K562 (cell line): ENCODE data around the gene NACC1. TPM values are rescaled to one million over a fixed set of nuclear protein-coding genes. Genes with fewer than 3 reads are reported as not detected.

Experiments used
- C11orf30 ChIP-seq: fragments of 450-650 bp; IDR thresholded peaks from 2 replicates; pipeline ENCODE4 v1.6.1; 2016; ENCODE audit warnings: low read depth, mild to moderate bottlenecking
- DACH1 ChIP-seq: fragments of 450-650 bp; IDR thresholded peaks from 2 replicates; pipeline ENCODE4 v1.6.1; 2018; ENCODE audit not compliant: partially characterized antibody
- E2F5 ChIP-seq: sonication (generic); formaldehyde crosslinking; IDR thresholded peaks from 2 replicates; pipeline ENCODE4 v1.8.0; 2022; ENCODE audit warnings: mild to moderate bottlenecking, missing genetic modification reagents
- GABPB1 ChIP-seq: sonication (generic); formaldehyde crosslinking; IDR thresholded peaks from 2 replicates; pipeline ENCODE4 v1.8.0; 2022; ENCODE audit warnings: mild to moderate bottlenecking, missing genetic modification reagents
- ILK ChIP-seq: fragments of 450-650 bp; IDR thresholded peaks from 2 replicates; pipeline ENCODE4 v1.6.1; 2016; ENCODE audit warnings: missing genetic modification characterization, low read depth, mild to moderate bottlenecking, missing compliant biosample characterization, moderate library complexity, borderline replicate concordance
- KLF1 ChIP-seq: fragments of 450-650 bp; IDR thresholded peaks from 2 replicates; pipeline ENCODE4 v1.6.1; 2016; ENCODE audit warnings: missing genetic modification characterization, missing compliant biosample characterization
- NCOR1 ChIP-seq: fragments of 450-650 bp; IDR thresholded peaks from 2 replicates; pipeline ENCODE4 v1.6.1; 2016; ENCODE audit warnings: mild to moderate bottlenecking, moderate library complexity
- NFYB ChIP-seq: IDR thresholded peaks from 2 replicates; pipeline ENCODE4 v1.6.1; 2011; ENCODE audit warnings: mild to moderate bottlenecking, moderate library complexity; ENCODE audit not compliant: insufficient read length; ENCODE audit errors: extremely low read depth
- POU5F1 ChIP-seq: fragments of 150-350 bp; IDR thresholded peaks from 2 replicates; pipeline ENCODE4 v1.6.1; 2014; ENCODE audit warnings: borderline replicate concordance, low read length, low read depth, mild to moderate bottlenecking; ENCODE audit not compliant: partially characterized antibody
- RB1 ChIP-seq: fragments of 450-650 bp; IDR thresholded peaks from 2 replicates; pipeline ENCODE4 v1.6.1; 2017; ENCODE audit warnings: low read depth, mild to moderate bottlenecking
- RBM39 ChIP-seq: fragments of 200-400 bp; formaldehyde crosslinking; optimal IDR thresholded peaks from 2 replicates; pipeline ENCODE3; 2018; ENCODE audit warnings: low read depth, low read length
- SMARCC2 ChIP-seq: fragments of 450-650 bp; IDR thresholded peaks from 2 replicates; pipeline ENCODE4 v1.6.1; 2017; ENCODE audit warnings: antibody characterized with exemption, moderate library complexity, mild to moderate bottlenecking, low read depth
- SMC3 ChIP-seq: conservative IDR thresholded peaks from 2 replicates; pipeline ENCODE4 v1.6.1; 2011; ENCODE audit warnings: low read depth, low read length, improper control_type of control experiment; ENCODE audit not compliant: insufficient read depth
- SRSF1 ChIP-seq: fragments of 200-400 bp; formaldehyde crosslinking; IDR thresholded peaks from 2 replicates; pipeline ENCODE4 v1.6.1; 2017; ENCODE audit warnings: mild to moderate bottlenecking, low read depth, low read length, moderate library complexity
- SRSF9 ChIP-seq: fragments of 200-400 bp; formaldehyde crosslinking; IDR thresholded peaks from 2 replicates; pipeline ENCODE4 v1.6.1; 2017; ENCODE audit warnings: low read depth, low read length, borderline replicate concordance
- TEAD4 ChIP-seq, 2 experiments: sonication (generic) in 1 of 2; formaldehyde crosslinking in 1 of 2; IDR thresholded peaks; 2 replicates each; pipeline versions ENCODE4 v1.6.1 to v1.8.0; 2012 to 2022; ENCODE audit warnings: borderline replicate concordance in 1 of 2, inconsistent platforms in 1 of 2, low read length in 1 of 2, mild to moderate bottlenecking in 1 of 2, missing genetic modification reagents in 1 of 2
- THRB ChIP-seq: fragments of 450-650 bp; formaldehyde crosslinking; conservative IDR thresholded peaks from 2 replicates; pipeline ENCODE4 v1.4.0; 2022; ENCODE audit warnings: mild to moderate bottlenecking, missing genetic modification characterization
- TSHZ1 ChIP-seq: fragments of 250-450 bp; sonication (Bioruptor Pico); IDR thresholded peaks from 2 replicates; pipeline ENCODE4 v1.4.0; 2020; ENCODE audit warnings: mild to moderate bottlenecking, moderate library complexity
- XRCC5 ChIP-seq: fragments of 200-400 bp; formaldehyde crosslinking; IDR thresholded peaks from 2 replicates; pipeline ENCODE4 v1.6.1; 2017; ENCODE audit warnings: low read depth, mild to moderate bottlenecking, low read length
- ZNF212 ChIP-seq: fragments of 450-650 bp; formaldehyde crosslinking; IDR thresholded peaks from 2 replicates; pipeline ENCODE4 v1.4.0; 2020; ENCODE audit warnings: mild to moderate bottlenecking
- ZNF589 ChIP-seq: fragments of 200-800 bp; sonication (Bioruptor generic); IDR thresholded peaks from 2 replicates; pipeline ENCODE4 v1.6.1; 2016; ENCODE audit warnings: low read depth, missing genetic modification characterization, missing compliant biosample characterization
- ZNF696 ChIP-seq: fragments of 250-450 bp; sonication (Bioruptor Pico); conservative IDR thresholded peaks from 2 replicates; pipeline ENCODE4 v1.4.0; 2020; ENCODE audit warnings: mild to moderate bottlenecking, moderate library complexity
- polyA plus RNA-seq, 8 experiments: library from polyadenylated mRNA; depleted of rRNA in 4 of 8; stranded (reverse) in 5 of 8; unstranded in 3 of 8; fragments of >200 nt; fragmentation: Nextera tagmentation in 2 of 8; fragmentation: Illumina TruSeq in 1 of 8; extraction: Ambion mirVana in 2 of 8; extraction: Trizol in 1 of 8; gene quantifications; 2 replicates each; pipeline versions ENCODE4 v1.2.1 to v1.2.3, GENCODE V29; 2011 to 2014; ENCODE audit warnings: inconsistent platforms in 1 of 8, missing spikeins in 1 of 8
- total RNA-seq, 7 experiments: library from RNA; depleted of rRNA in 6 of 7; stranded (reverse); fragments of >200 nt in 6 of 7; fragmentation: Illumina TruSeq in 2 of 7; extraction: Trizol in 2 of 7; gene quantifications; 2 replicates each; pipeline versions ENCODE4 v1.2.1 to v1.2.3, GENCODE V29; 2011 to 2021; ENCODE audit warnings: low replicate concordance in 1 of 7

NACC1 gene
- total and polyA plus RNA-seq, 9 of the 15 experiments (the other 6 are each of a cell fraction or from before 2014, with no cell fraction given), result 0.04 to 96.6 (median 25.8) TPM

- TF ChIP-seq NFYB (peak; percentile 70), DACH1 (no peak), ZNF212 (CRISPR knock-in tag) (no peak), SRSF1 (no peak), TEAD4 (IDR thresholded peaks at IDR 0.05; ENCODE audit: low read length) (peak; percentile 4; the same call in 1 of the 2 replicates), TEAD4 (CRISPR knock-in tag; IDR thresholded peaks at IDR 0.05; ENCODE audit: borderline replicate concordance) (no peak), ZNF696 (CRISPR knock-in tag) (no peak), GABPB1 (CRISPR knock-in tag) (peak; percentile 83), SRSF9 (no peak), THRB (CRISPR knock-in tag) (no peak), C11orf30 (peak; percentile 100), POU5F1 (peak; percentile 94), NCOR1 (no peak), RBM39 (peak; percentile 35), E2F5 (CRISPR knock-in tag) (no peak), SMC3 (no peak), XRCC5 (no peak), ILK (tag) (no peak), ZNF589 (CRISPR knock-in tag) (no peak), SMARCC2 (no peak), KLF1 (tag) (no peak), RB1 (peak; percentile 41; the same call in 1 of the 2 replicates), TSHZ1 (CRISPR knock-in tag) (no peak)
These were observed 1.5 kb upstream of the NACC1 start, which contains the start of gene TRMT1 (continued) for GRCh38 chr19:13116282-13117175.
